Tibial nerve (tissue), 4 donors: ENCODE results near the gene PHF10.

ENCODE experiments used
- CTCF ChIP-seq, 5 experiments: fragments of 200-600 bp in 3 of 5; fragments of 450-650 bp in 2 of 5; sonication (generic) in 3 of 5; IDR thresholded peaks; one replicate each; pipeline ENCODE4 v1.5.1; 2016 to 2019; ENCODE audit warnings: antibody characterized with exemption in 5 of 5, mild to moderate bottlenecking in 3 of 5, moderate library complexity in 2 of 5
- EP300 ChIP-seq, 2 donors: sonication (generic); formaldehyde crosslinking; IDR thresholded peaks; one replicate each; pipeline ENCODE4 v1.6.1; 2017; ENCODE audit warnings: antibody characterized with exemption in 2 of 2, mild to moderate bottlenecking in 1 of 2

- TF ChIP-seq CTCF (IDR thresholded peaks at IDR 0.05) (no peak), EP300 (IDR thresholded peaks at IDR 0.05) (no peak)
Measured at GRCh38 chr6:169738204-169738975, 14.1 kb upstream of the PHF10 start.
